ENCODE data around the gene PINK1. TPM values are rescaled to one million over a fixed set of nuclear protein-coding genes. Genes with fewer than 3 reads are reported as not detected.
"Not testable (repeated sequence)": the region's sequence is repeated elsewhere in the genome, so short reads cannot be mapped to it uniquely, and the experiment has no call there.

PINK1 gene
- polyA plus RNA-seq (2014; cell fraction: cytosol; rRNA removed), result 12.8 and 18.5 TPM in 2 replicates
- 12.9 and 17.2 TPM in 2 replicates for polyA plus RNA-seq (2014; cell fraction: nucleus; rRNA removed)

DNA sequence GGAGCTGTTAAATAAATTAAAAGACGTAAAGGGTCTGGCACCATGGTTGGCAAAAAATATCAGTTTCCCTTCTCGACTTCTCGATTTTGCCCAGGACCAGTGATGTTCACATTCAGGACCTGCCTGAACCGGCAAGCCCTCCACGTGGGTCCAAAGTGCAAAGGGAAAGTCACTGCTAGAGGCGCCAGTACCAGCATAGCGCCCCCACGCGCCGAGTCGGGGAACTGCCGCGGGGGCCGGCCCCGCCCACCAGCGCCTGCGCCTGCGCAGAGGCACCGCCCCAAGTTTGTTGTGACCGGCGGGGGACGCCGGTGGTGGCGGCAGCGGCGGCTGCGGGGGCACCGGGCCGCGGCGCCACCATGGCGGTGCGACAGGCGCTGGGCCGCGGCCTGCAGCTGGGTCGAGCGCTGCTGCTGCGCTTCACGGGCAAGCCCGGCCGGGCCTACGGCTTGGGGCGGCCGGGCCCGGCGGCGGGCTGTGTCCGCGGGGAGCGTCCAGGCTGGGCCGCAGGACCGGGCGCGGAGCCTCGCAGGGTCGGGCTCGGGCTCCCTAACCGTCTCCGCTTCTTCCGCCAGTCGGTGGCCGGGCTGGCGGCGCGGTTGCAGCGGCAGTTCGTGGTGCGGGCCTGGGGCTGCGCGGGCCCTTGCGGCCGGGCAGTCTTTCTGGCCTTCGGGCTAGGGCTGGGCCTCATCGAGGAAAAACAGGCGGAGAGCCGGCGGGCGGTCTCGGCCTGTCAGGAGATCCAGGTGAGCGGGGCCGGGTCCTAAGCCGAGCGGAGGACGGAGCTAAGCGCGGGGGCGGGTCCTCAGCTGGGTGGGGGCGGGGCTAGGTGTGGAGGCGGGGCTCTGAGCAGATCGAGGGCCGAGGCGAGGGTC lies at the start of gene PINK1:
Gene PINK1, plus strand, starts transcription at position 269 of the 875 bp plus-strand sequence. Its CDS starts 91 bp downstream, at position 360.
- DNase-seq (ENCODE audit: low spot score), result peak; percentile 62

DNA sequence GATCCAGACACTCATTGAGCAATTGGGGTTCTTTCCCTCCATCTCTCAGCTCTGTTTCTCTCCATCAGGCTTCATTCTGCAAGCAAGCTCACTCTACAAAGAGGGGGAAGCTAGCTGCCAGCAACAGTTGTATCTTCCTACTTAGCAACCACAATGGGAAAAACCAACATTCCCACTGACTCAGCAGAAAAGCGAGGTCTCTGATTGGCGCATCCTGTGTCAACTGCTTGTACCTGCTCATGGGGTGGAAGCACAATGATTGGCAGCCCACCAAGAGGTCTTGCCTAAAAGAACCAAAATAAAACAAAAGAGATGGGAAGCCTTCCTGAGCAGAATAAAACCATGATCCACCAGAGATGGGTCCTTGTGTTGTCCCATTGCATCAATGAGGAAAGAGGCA lies 48.4 kb upstream of the PINK1 start:
- DNase-seq (ENCODE audit: low spot score), result no peak

DNA sequence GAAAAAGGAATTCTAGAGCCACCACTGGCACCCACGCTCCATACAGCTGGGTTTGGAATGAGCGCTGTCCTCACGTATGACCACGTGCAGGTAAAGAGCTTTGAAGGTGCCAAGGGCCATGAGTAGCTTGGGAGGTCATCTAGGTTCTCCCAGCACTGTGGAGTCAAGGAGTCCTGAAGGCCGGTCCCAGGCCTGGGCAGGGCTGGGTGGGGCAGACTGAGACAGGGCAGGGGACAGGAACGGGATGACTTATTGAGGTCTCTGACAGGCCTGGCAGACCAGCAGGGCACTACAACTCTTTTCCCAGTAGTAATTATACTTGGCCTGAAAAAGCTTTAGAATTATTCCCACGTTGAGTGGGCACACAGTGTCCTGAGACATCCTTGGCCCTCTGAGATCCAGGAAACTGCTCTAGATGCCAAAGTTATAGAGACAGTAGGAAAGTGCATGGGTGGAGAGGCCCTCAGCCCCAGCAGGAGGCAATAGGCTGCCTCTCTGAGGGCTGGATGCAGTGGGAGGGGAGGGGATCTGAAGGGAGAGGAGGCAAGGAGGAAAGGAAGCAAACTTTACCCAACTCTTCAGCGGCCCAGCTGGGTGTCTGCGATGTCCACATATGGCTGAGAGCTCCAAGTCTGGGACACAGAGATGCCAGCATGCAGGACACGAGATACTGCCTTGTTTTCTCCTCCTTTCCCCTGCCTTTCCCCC lies 46.2 kb upstream of the PINK1 start:
- DNase-seq (ENCODE audit: low spot score), result no peak

DNA sequence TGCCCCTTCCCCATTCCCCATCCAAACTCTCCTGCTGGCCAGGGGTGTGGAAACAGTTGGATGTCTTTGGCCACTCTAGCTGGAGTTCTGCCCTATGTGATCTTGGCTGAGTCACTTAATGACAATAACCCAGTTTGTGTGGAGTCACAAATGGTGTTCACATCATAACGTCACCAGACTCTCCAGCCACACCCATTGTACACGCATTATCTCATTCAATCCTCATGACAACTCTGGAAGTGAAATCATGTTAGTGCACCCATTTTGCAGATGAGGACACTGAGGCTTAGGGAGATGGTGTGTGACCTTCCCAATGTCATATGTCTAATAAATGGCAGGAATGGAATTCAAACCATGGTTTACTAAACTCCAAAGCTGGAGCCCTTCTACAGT lies 45.6 kb upstream of the PINK1 start:
- DNase-seq (ENCODE audit: low spot score), result no peak

DNA sequence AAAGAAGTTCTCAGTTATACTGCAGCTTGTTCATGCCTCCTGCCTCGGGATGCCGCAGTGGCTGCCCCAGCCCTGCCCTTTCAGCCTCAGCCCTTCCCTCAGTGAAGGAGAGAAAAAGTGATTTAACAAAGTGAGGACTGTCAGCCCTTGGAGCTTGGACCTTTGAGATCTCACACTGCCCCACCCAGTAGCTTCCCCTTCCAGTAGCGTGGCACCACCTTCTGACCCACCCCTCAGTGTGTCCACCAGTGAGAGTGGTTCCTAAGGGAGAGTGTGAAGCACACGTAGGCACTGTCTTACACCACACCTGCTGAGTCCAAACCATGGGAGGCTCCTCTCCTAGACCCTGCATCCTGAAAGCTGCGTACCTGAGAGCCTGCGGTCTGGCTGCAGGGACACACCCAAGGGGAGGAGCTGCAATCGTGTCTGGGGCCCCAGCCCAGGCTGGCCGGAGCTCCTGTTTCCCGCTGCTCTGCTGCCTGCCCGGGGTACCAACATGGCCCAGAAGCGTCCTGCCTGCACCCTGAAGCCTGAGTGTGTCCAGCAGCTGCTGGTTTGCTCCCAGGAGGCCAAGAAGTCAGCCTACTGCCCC lies 44.5 kb upstream of the PINK1 start, which contains the start of gene CDA:
Gene CDA, plus strand, starts transcription at position 464 of the 592 bp plus-strand sequence. Its CDS starts 33 bp downstream, at position 497.
- DNase-seq (ENCODE audit: low spot score), result no peak

DNA sequence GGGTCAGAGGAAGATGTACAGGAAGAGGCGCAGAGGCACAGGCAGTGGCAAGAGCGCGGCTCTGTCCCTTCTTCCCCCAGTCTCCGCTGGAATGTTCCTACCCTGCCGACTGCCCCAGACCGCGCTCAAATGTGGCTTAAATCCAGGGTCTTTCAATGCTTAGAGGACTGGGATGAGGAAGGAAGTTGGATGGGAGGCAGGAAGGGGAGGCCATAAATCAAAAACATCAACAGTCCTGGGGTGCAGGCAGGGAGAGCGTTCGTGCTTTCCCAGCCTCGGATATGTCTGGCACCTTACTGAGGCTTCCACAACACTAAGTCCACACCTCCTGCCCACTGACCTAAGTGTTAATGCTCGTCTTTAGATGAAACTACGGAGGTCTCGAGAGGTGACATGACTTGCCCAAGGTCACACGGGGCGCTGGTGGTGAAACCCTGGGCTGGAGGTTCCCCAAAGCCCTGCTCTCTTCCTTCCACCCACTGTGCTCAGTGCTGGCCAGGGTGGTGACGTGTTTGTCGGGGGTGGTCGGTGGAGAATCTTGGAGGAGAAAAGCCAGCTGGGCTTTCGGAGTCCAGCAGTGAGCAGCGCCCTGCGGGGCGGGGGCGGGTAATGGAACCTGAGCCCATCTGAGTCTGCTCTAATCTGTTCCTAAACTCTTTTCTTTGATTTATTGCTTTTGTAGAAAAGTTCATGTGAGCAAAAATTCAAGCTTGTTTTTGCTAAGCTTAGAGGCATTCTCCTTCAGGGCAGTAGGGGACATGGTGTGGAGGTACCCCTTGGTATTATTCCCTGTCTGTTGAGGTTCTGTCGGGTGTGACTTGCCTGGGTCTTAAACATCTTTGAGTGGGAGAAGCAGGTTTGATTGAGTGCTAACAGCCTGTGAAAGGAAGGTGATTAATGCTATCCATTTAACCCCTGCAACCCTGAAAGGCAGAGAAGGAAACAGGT lies 43.7 kb upstream of the PINK1 start:
- no peak for DNase-seq (ENCODE audit: low spot score)

DNA sequence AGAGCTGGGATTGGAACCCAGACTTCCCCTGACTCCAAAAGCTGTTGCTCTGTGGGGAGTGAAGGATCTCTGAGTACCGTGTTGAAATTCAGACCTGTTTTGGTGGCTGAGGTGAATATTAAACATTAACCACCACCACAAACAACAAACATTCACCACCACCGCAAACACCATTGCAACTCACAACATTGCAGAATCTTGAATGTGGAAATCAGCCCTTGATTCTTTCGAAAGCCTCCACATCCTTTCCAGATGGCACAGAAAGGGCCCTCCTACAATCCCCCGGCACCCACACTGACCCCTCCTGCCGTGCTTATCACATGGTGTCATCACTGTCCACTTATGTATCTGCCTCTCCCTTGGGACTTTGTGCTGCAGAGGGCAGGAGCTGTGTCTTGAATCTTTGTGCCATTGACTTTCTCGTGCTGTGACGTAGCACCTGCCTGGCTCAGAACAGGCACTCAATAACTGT lies 42.9 kb upstream of the PINK1 start:
- DNase-seq (ENCODE audit: low spot score), result peak; percentile 41

DNA sequence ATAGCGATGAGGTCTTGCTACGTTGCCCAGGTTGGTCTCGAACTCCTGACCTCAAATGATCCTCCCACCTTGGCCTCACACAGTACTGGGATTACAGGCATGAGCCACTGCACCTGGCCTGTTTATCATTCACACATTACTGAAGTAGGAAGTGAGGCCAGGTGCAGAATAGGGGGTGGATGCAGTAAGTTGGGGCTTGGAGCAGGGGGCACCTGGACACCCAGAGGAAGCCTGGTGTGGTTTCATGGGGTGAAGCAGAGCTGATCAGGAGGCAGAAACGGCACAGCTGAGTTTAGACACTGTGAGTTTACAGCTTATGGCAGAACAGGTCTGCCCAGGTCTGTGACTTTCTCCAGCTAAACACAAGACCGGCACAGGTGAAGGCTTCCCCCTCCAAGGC lies 39.5 kb upstream of the PINK1 start:
- no peak for DNase-seq (ENCODE audit: low spot score)

DNA sequence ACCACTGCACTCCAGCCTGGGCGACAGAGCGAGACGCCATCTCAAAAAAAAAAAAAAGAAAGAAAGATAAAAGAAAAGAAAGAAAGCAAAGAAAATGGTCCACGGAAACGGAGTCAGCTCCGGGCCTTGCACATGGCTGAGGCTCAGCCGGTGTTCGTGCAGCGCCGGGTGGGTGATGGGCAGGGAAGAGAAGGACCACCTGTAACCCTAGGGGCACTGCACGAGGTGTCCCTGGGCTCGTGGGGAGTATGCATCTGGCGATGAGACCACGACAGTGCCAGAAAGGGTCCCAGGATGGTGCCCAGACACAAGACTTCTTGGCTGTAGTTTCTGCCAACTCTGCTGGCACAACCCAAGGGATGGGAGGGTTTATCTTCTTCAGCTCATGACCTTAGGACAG lies 38.5 kb upstream of the PINK1 start:
- no peak for DNase-seq (ENCODE audit: low spot score)

DNA sequence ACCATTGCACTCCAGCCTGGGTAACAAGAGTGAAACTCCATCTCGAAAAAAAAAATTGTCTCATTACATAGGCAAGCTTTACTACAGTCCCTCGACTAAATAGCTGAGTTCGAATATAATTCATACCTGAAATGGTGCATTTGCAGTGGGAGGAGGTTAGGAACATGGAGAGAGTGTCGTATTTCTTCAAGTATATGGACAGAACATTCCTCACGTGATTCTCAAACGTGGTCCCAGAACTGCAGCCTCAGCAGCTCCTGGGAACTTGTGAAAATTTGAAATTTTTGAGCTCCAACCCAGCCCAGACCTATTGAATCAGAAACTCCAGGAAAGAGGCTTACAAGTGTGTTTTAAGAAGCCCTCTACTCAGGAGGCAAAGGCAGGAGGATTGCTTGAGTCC lies 37.2 kb upstream of the PINK1 start:
- no peak for DNase-seq (ENCODE audit: low spot score)

DNA sequence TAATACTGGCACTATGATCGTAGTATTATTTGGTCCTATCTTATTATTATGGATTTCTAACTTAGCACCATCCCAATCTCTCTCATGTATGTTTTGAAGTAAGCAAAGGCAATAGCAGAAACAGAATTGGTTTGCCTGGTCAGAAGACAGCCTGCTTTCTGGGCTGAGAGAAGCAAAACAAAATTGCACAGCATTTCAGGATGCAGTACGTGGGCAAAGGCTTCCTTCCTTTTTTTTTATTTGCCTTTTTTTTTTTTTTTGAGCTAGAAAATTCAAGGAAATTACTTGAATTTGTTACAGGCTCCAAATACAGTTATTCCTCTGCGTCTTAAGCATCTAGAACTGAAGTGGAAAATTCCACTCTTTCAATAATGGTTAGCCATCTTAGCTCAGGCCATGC lies 35.6 kb upstream of the PINK1 start:
- DNase-seq (ENCODE audit: low spot score), result no peak

DNA sequence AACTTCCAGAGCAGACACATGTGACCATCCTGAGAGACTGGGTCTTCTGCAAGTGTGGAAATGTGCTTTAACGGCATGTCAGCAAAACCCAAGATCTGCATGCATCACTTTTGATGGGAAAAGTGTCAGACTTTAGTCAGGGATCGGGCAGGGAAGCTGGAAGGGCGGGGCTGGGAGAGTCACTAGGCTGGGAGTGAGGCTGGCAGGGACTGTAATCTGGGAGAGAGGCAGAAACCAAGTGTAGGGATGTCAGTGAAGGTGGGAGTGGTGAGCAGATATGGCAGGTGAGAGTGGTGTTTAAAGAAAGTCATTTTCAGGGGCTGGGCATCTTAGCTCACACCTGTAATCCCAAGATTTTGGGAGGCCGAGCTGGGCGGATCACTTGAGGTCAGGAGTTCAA lies 33.1 kb upstream of the PINK1 start:
- DNase-seq (ENCODE audit: low spot score), result no peak

DNA sequence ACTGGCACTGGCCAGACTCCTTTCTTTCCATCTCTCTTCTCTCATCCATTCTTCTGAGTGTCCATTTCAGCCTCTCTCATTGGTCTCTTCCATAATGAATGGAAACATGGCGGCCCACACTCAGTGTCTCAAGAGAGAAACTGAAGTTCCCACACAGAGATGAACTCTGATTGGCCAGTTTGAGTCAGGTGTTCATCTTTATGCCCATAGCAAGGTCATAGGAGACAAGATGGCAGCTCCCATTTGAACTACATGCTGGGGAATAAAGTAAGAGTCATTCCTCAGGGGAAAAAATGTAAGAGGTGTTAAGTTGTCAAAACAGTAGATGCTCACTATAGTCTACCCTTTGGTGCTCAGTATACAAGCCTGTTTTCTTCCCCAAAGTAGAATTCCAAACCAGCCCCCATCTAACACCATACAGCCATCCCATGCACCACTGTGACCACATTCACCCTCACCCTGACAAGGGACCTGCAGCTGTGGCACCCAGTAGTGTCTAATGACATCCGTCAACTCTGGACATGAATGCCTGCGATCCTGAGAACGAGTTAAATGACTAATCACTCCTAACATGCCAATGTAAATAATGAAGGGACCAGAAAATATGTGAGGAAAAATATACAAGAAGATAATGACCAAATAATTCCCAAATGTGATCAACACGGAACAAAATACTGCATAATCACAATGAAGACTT lies 32.0 kb upstream of the PINK1 start:
- DNase-seq (ENCODE audit: low spot score), result no peak

DNA sequence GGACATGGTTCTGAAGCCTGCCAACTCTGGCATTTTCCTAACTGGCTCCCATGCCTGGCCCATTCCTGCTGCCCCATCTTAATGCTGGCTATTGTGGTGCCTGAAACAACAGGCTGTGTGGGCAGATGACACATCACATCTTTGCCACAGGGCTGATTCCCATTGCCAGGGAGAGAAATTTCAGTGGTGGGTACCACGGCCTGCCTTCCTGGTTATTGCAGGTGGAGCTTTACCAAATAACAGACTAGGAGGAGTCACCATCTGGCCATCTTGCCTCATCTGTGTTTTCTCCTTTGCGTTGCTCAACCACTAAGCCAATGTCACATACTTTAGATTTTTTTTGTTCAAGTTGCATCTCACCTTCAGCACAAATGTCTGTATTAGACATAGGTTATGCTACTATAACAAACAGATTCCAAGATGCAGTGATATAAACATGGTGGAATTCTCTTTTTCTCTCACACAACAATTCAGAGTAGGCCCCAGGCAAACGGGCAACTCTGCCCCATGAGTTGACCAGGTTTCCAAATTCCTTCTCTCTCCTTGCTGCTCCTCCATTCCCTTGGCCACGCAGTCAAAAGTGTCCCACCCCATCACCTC lies 30.3 kb upstream of the PINK1 start:
- DNase-seq (ENCODE audit: low spot score), result no peak

DNA sequence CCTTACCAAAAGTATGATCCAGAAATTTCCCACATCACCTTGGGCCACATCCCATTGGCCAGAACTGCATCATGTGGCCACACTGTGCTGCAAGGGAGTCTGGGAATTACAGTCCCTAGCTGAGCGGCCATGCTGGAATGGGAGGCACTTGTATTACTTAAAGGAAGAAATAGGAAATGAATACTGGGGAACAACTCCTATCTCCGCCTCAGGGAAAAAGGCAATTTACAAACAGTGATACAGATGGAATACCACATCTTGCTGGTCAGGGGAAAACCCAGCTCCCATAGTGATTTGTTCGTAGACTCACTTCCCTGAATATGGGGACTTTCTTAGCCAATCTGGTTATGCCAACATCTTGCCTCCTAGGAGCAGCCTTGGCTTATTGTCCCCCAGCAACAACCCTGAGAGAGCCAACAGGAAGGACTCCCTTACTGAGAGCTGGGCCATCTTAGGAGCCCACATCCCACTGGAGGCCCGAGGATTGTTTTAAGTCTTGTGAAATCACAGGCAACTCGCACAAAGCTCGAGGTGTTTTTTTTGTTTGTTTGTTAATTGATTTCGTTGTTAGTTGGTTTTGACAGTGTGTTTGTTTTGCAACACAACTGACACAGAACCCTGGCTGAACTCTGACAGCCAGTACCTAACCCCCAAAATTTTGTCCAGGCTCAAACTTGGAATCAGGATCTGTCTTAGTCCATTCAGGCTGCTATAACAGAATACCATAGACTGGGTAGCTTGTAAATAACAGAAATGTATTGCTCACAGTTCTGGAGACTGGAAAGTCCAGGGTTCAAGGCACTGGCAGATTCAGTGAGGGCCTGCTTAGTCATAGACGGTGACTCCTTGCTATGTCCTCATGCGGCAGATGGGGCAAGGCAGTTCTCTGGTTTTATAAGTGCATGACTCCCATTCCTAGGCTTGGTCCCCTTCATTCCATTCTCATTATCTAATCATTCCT lies 29.5 kb upstream of the PINK1 start:
- no peak for DNase-seq (ENCODE audit: low spot score)

DNA sequence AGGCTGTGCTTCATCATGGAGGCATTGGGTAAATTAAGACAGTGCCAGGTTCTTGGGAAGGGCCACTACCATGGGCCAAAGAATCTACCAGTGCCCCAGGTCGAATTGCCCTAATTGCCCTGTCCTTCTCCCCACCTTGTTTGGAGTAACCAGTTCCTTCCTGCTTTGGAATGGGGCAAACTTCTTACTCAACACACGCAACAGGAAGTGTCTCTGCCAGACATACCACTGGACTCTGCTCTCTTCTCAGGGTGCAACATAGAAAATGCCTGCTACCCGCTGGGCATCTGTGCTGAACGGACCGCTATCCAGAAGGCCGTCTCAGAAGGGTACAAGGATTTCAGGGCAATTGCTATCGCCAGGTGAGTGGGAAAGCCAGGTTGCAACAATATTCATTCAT lies 28.6 kb upstream of the PINK1 start:
- no peak for DNase-seq (ENCODE audit: low spot score)

DNA sequence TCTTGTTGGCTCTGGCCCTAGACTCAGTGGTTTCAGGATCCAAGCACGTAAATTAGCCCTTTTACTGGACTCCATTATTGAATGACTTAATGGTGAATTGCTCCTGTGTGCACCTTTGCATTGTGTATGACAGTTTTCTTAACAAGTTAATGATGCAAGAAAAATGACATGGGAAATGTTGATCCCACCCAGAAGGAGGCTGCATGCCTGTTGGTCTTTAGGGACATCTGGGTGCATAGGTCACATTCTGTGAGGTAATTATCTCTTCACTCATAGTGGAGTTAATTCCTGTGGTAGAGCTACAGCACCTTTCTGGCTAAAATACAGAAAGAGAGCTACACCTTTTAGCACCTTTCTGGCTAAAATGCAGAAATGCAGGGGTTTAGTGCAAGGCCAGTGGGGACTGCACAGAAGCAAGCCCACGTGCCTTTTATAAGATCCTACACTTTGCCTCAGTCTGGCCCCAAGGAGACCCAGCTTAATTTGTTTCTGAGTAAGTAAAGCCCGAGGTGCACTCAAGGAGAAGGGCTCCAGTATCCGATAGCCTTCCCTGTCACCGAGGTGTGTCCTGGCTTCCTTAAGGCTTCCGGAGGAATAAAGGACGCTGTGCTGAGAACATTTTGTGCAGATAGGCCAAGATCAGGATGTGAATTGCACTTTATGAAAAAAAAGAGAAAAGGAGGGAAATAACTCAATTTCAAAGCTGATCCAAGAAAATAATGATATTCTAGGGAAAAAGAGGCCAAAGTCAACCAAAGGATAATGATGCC lies 26.3 kb upstream of the PINK1 start:
- not testable (repeated sequence) for DNase-seq (ENCODE audit: low spot score)

DNA sequence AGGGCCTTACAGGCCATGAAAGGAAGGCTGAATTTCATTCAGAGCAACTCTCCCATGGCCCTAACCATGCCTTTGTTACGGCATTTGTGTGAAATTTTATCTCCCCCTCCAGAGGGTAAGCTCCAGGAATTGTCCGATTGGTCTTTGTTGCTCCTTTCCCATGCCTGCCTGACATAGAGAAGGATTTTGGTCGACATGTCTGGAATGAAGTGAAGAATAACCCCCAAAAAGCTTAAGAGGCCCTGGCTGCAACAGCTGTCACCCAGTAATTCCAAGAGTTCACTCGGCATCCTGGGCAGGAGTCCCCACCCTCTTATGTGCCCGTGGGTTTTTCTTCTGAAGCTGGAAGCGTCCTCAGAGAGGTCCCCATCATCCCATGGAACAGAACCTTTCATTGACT lies 23.7 kb upstream of the PINK1 start:
- DNase-seq (ENCODE audit: low spot score), result no peak

All from SK-N-DZ (cell line).